Transverse colon (tissue), 3 donors: ENCODE measurements around the gene POC1A.

Experiments used
- POLR2A ChIP-seq: fragments of 450-650 bp; IDR thresholded peaks from one replicate; pipeline ENCODE4 v1.6.1; 2016; ENCODE audit warnings: antibody characterized with exemption, mild to moderate bottlenecking, moderate library complexity
- POLR2AphosphoS5 ChIP-seq, 3 donors: sonication (generic); formaldehyde crosslinking; IDR thresholded peaks; one replicate each; pipeline ENCODE4 v1.6.1; 2016; ENCODE audit warnings: antibody characterized with exemption in 3 of 3

GRCh38 chr3:52043750-52044149, 110.5 kb downstream of the POC1A start:
- TF ChIP-seq POLR2AphosphoS5 (IDR thresholded peaks at IDR 0.05) (no peak), POLR2A (no peak)
